ENCODE results near the gene RPE. TPM values are rescaled to one million over a fixed set of nuclear protein-coding genes. Genes with fewer than 3 reads are reported as not detected.

The RPE gene
- total and polyA plus RNA-seq, 10 of the 15 experiments (the other 5 are each of a cell fraction or from before 2014, with no cell fraction given): 41.5 to 75.3 (median 46.8) TPM

- 98% methylated on average over 2 of the region's 2 CpGs for WGBS (ENCODE audit: insufficient coverage, insufficient replicate concordance, low lambda C conversion rate, missing lambda C conversion rate)
These were observed 24.8 kb upstream of the RPE start for GRCh38 chr2:209977386-209978239.

More at GRCh38 chr2:209977386-209978239, 24.8 kb upstream of the RPE start:
- H4K20me1 ChIP-seq (ENCODE audit: control insufficient read depth, insufficient read depth): no peaks in the 10 kb centered on the region
- SMC1A ChIA-PET (ENCODE audit: uncharacterized antibody, unreplicated experiment): interaction anchor here (0.6 to 4.0 kb wide), 11 partner anchors 14 to 409 kb away, joined by 3 to 38 read pairs (median 3); no protein-coding TSS in a partner anchor
- H3K36me3 ChIP-seq (ENCODE audit: control insufficient read depth in 2 of 2, insufficient read depth in 2 of 2, low read length in 1 of 2): no peaks in the 10 kb centered on the region
- TF ChIP-seq RAD21 (IDR thresholded peaks at IDR 0.05; ENCODE audit: insufficient read depth, low read depth, low read length): peak; percentile 77
- peak; percentile 79; the same call in 1 of the 2 replicates for TF ChIP-seq SMC3 (IDR thresholded peaks at IDR 0.05; ENCODE audit: borderline replicate concordance, low read length)
- TF ChIP-seq NR2C1 (IDR thresholded peaks at IDR 0.05): no peak
- TF ChIP-seq RAD51 (IDR thresholded peaks at IDR 0.05): no peak
- TF ChIP-seq TAF1 (IDR thresholded peaks at IDR 0.05; ENCODE audit: borderline replicate concordance, low read depth, low read length): no peak
- TF ChIP-seq, protein P1, sequence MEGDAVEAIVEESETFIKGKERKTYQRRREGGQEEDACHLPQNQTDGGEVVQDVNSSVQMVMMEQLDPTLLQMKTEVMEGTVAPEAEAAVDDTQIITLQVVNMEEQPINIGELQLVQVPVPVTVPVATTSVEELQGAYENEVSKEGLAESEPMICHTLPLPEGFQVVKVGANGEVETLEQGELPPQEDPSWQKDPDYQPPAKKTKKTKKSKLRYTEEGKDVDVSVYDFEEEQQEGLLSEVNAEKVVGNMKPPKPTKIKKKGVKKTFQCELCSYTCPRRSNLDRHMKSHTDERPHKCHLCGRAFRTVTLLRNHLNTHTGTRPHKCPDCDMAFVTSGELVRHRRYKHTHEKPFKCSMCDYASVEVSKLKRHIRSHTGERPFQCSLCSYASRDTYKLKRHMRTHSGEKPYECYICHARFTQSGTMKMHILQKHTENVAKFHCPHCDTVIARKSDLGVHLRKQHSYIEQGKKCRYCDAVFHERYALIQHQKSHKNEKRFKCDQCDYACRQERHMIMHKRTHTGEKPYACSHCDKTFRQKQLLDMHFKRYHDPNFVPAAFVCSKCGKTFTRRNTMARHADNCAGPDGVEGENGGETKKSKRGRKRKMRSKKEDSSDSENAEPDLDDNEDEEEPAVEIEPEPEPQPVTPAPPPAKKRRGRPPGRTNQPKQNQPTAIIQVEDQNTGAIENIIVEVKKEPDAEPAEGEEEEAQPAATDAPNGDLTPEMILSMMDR (IDR thresholded peaks at IDR 0.05 in 2 of 3, conservative IDR thresholded peaks at IDR 0.05 in 1 of 3; ENCODE audit: control insufficient read depth in 2 of 3, extremely low read depth in 1 of 3, insufficient read depth in 1 of 3, low read depth in 3 of 3, low read length in 3 of 3): peak in 2 of 3 experiments; percentile 32 to 61; a peak in 2 of 6 replicates
- peak; percentile 50; the same call in 1 of the 2 replicates for TF ChIP-seq ZNF592 (IDR thresholded peaks at IDR 0.05)
- H3K79me2 ChIP-seq (ENCODE audit: control insufficient read depth, insufficient read depth, low read length): no peaks in the 10 kb centered on the region
- ATAC-seq: peak; percentile 76
- H3K4me3 ChIP-seq: no peak overlapping the region
- in situ Hi-C loops (cut with MboI) (loop anchor here (5.0 kb wide), 1 partner anchor 220 kb away; no protein-coding TSS in a partner anchor), intact Hi-C loops (cut with micrococcal nuclease; ENCODE audit: unreplicated experiment) (loop anchor here (1.0 kb wide), 3 partner anchors 218 to 422 kb away; no protein-coding TSS in a partner anchor)
- no peaks in the 10 kb centered on the region for H3K27me3 ChIP-seq (replicated peaks in 1 of 2; ENCODE audit: control insufficient read depth in 2 of 2, insufficient read depth in 2 of 2, low read length in 1 of 2)
- H3K9me3 ChIP-seq (replicated peaks; ENCODE audit: control insufficient read depth, insufficient read depth, low read length): no peaks in the 10 kb centered on the region
- RAD21 ChIA-PET (ENCODE audit: unreplicated experiment): interaction anchor here (0.9 to 3.1 kb wide), 8 partner anchors 12 to 643 kb away, joined by 3 to 34 read pairs (median 4); no protein-coding TSS in a partner anchor
- no peak overlapping the region for H3K4me2 ChIP-seq (ENCODE audit: control insufficient read depth, insufficient read depth)
- no TSS peak for BruUV-seq (replicated peaks)
- no peak overlapping the region for H3K27ac ChIP-seq (ENCODE audit: control insufficient read depth, insufficient read depth)
- POLR2A ChIA-PET: no interaction called here
- no peak overlapping the region for H2AFZ ChIP-seq (ENCODE audit: control insufficient read depth, low read depth, low read length)
- CTCF ChIA-PET: interaction anchor here (0.6 to 6.1 kb wide), 22 partner anchors 9 to 422 kb away, joined by 3 to 51 read pairs (median 4); no protein-coding TSS in a partner anchor
- no peak overlapping the region for H3K9ac ChIP-seq (ENCODE audit: control insufficient read depth, insufficient read depth, low read length)
- peak; percentile 86 for FAIRE-seq
- H3K4me1 ChIP-seq (ENCODE audit: control insufficient read depth, insufficient read depth, low read length): no peaks in the 10 kb centered on the region
- DNase-seq (ENCODE audit: low read depth, low spot score): peak; percentile 21

Data from GM12878 (cell line).